Astrocyte (in vitro differentiated cells and primary cell): Measurements from ENCODE around the gene GGT1. TPM values are rescaled to one million over a fixed set of nuclear protein-coding genes. Genes with fewer than 3 reads are reported as not detected.

Experiments used
- DNase-seq: peaks from one replicate; pipeline ENCODE4 v3.0.0-alpha.2; 2010; ENCODE audit warnings: low read depth
- FAIRE-seq: peaks from 2 replicates; lab custom pipeline; 2011; peaks lifted over from hg19 to GRCh38; lab: Jason Lieb, UNC
- H2AFZ ChIP-seq: 2 replicates; pipeline ENCODE4 v1.6.0; 2012; ENCODE audit warnings: low read depth, low read length, inconsistent platforms
- H3K27ac ChIP-seq: 2 replicates; pipeline ENCODE4 v1.5.1; 2011; ENCODE audit warnings: low read depth, low read length, inconsistent platforms
- H3K27me3 ChIP-seq: 2 replicates; pipeline ENCODE4 v1.6.0; 2011; ENCODE audit warnings: low read length, inconsistent platforms; ENCODE audit not compliant: insufficient read depth
- H3K36me3 ChIP-seq: 2 replicates; pipeline ENCODE4 v1.5.1; 2011; ENCODE audit warnings: low read length, inconsistent platforms; ENCODE audit not compliant: insufficient read depth
- H3K4me1 ChIP-seq: 2 replicates; pipeline ENCODE4 v1.5.1; 2011; ENCODE audit warnings: low read length, inconsistent platforms; ENCODE audit not compliant: insufficient read depth
- H3K4me2 ChIP-seq: 2 replicates; pipeline ENCODE4 v1.6.0; 2012; ENCODE audit warnings: low read length, inconsistent platforms
- H3K4me3 ChIP-seq: 2 replicates; pipeline ENCODE4 v1.5.1; 2011; ENCODE audit warnings: low read depth, mild to moderate bottlenecking, low read length, inconsistent platforms; ENCODE audit not compliant: insufficient read depth
- H3K79me2 ChIP-seq: 2 replicates; pipeline ENCODE4 v1.6.0; 2012; ENCODE audit warnings: mild to moderate bottlenecking, low read length, inconsistent platforms; ENCODE audit not compliant: insufficient read depth
- H3K9ac ChIP-seq: 2 replicates; pipeline ENCODE4 v1.6.0; 2012; ENCODE audit warnings: mild to moderate bottlenecking, low read length, inconsistent platforms
- H3K9me3 ChIP-seq: 2 replicates; pipeline ENCODE4 v1.5.1; 2012; ENCODE audit warnings: low read depth, mild to moderate bottlenecking, low read length, inconsistent platforms; ENCODE audit not compliant: insufficient read depth
- H4K20me1 ChIP-seq: 2 replicates; pipeline ENCODE4 v1.6.0; 2012; ENCODE audit warnings: low read length, inconsistent platforms; ENCODE audit not compliant: insufficient read depth
- H3K27ac Mint-ChIP-seq: one replicate; pipeline ENCODE4 v1.8.0; 2021; ENCODE audit warnings: mild to moderate bottlenecking, mixed read lengths; ENCODE audit not compliant: unreplicated experiment
- H3K27me3 Mint-ChIP-seq: one replicate; pipeline ENCODE4 v1.8.0; 2021; ENCODE audit warnings: low read depth, mixed read lengths; ENCODE audit not compliant: unreplicated experiment
- H3K36me3 Mint-ChIP-seq: one replicate; pipeline ENCODE4 v1.8.0; 2021; ENCODE audit warnings: low read depth, mixed read lengths; ENCODE audit not compliant: unreplicated experiment
- H3K4me1 Mint-ChIP-seq: one replicate; pipeline ENCODE4 v1.8.0; 2021; ENCODE audit warnings: low read depth, mixed read lengths; ENCODE audit not compliant: unreplicated experiment
- H3K4me3 Mint-ChIP-seq: one replicate; pipeline ENCODE4 v1.8.0; 2021; ENCODE audit warnings: mild to moderate bottlenecking, moderate library complexity, mixed read lengths; ENCODE audit not compliant: unreplicated experiment
- H3K9me3 Mint-ChIP-seq: one replicate; pipeline ENCODE4 v1.8.0; 2021; ENCODE audit warnings: mild to moderate bottlenecking, mixed read lengths; ENCODE audit not compliant: unreplicated experiment
- EZH2 ChIP-seq: IDR thresholded peaks from 2 replicates; pipeline ENCODE4 v1.6.1; 2012; ENCODE audit warnings: mild to moderate bottlenecking, low read length, inconsistent platforms; ENCODE audit not compliant: insufficient read depth
- total RNA-seq: library from RNA; stranded (reverse); gene quantifications from 2 replicates; pipeline ENCODE4 v1.2.1, GENCODE V29; 2021
- TF ChIP-seq, protein P1 (sequence below): IDR thresholded peaks from 2 replicates; pipeline ENCODE4 v1.5.1; 2011; ENCODE audit warnings: low read depth, mild to moderate bottlenecking, inconsistent platforms, low read length, moderate library complexity; ENCODE audit not compliant: insufficient read depth

The GGT1 gene
- total RNA-seq, 1 donor from 2014 or later, result 2.9 TPM

DNA sequence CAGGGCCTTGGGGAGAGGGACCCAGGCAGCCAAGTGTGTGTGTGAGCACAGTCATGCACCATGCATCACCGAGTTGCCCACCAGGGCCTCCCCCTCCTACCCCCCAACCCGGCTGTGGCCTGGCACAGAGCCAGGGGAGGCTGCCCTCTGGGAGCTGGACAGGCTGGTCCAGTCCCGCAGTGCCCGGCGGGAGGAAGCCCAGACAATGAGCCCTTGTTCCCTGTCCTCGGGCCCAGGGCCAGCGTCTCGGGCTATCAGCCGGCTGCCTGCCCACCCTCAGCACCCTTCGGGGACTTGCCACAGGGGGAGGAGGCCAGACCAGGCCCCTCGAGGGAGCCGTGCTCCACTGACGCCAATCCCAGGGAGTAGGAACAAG is 14.6 kb upstream of the GGT1 start:
- peaks cover 21% of the 10 kb centered on the region for H3K4me1 ChIP-seq
- H3K27ac ChIP-seq, result no peak overlapping the region
- Mint-ChIP-seq H3K9me3 (no peaks in the 10 kb centered on the region), H3K27me3 (no peaks in the 10 kb centered on the region), H3K36me3 (peaks cover 1% of the 10 kb centered on the region), H3K27ac (no peak overlapping the region), H3K4me1 (peaks cover 10% of the 10 kb centered on the region), H3K4me3 (no peak overlapping the region)
- FAIRE-seq, result no peak
- no peak for TF ChIP-seq EZH2
- TF ChIP-seq, protein P1, sequence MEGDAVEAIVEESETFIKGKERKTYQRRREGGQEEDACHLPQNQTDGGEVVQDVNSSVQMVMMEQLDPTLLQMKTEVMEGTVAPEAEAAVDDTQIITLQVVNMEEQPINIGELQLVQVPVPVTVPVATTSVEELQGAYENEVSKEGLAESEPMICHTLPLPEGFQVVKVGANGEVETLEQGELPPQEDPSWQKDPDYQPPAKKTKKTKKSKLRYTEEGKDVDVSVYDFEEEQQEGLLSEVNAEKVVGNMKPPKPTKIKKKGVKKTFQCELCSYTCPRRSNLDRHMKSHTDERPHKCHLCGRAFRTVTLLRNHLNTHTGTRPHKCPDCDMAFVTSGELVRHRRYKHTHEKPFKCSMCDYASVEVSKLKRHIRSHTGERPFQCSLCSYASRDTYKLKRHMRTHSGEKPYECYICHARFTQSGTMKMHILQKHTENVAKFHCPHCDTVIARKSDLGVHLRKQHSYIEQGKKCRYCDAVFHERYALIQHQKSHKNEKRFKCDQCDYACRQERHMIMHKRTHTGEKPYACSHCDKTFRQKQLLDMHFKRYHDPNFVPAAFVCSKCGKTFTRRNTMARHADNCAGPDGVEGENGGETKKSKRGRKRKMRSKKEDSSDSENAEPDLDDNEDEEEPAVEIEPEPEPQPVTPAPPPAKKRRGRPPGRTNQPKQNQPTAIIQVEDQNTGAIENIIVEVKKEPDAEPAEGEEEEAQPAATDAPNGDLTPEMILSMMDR, result no peak
- H3K36me3 ChIP-seq, result no peaks in the 10 kb centered on the region
- peak overlapping the region; percentile 41 for H2AFZ ChIP-seq
- H4K20me1 ChIP-seq, result no peaks in the 10 kb centered on the region
- H3K4me3 ChIP-seq, result no peak overlapping the region
- peak overlapping the region; percentile 10 for H3K9ac ChIP-seq
- peak overlapping the region; percentile 26 for H3K4me2 ChIP-seq
- H3K27me3 ChIP-seq, result no peaks in the 10 kb centered on the region
- DNase-seq, result no peak
- H3K9me3 ChIP-seq, result no peaks in the 10 kb centered on the region
- H3K79me2 ChIP-seq, result no peaks in the 10 kb centered on the region

DNA sequence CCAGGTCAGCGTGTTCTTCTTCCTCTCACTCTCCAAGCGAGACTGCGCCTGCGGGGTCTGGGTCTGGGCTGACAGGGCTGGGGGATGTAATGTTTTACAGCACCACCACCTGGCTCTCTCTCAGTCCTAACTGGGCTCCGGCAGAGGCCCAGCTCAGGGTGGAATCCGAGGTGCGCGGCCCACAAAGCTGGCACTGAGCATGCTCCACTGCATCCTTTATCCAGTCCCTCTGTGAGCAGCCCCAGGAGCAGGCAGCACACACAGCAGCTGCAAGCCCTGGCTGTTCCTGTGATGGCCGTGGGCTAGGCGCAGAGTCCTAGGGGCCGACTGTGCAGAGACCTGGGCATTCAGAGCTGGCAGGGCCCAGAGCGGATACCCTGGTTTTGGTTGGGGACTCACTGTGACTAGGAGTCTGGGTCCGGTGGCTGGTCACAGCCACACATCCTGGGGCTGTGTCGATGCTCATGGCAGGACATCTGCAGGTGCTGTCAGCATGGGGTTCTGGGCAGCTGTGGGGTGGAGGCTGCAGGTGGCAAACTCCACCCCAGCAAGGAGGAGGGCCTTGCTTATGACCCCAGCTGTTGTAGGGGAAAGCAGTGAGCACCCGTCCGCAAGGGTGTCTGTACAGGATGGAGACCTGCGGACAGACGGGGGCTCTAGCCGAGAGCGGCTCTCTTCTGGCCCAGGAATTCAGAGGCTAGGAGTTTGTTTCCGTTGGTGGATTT is 14.1 kb upstream of the GGT1 start:
- Mint-ChIP-seq H3K27ac (no peak overlapping the region), H3K36me3 (peaks cover 1% of the 10 kb centered on the region)
- FAIRE-seq, result no peak

More for the DNA sequence above, 14.1 kb upstream of the GGT1 start:
- no peak overlapping the region for H3K27ac ChIP-seq
- no peak overlapping the region for H3K4me3 ChIP-seq
- H3K4me2 ChIP-seq, result peak overlapping the region; percentile 26
- peaks cover 16% of the 10 kb centered on the region for H3K4me1 ChIP-seq
- Mint-ChIP-seq H3K27me3 (no peaks in the 10 kb centered on the region), H3K9me3 (no peaks in the 10 kb centered on the region), H3K4me1 (peaks cover 4% of the 10 kb centered on the region), H3K4me3 (no peak overlapping the region)
- no peaks in the 10 kb centered on the region for H4K20me1 ChIP-seq
- no peaks in the 10 kb centered on the region for H3K9me3 ChIP-seq
- H3K36me3 ChIP-seq, result no peaks in the 10 kb centered on the region
- no peaks in the 10 kb centered on the region for H3K79me2 ChIP-seq
- no peak for TF ChIP-seq EZH2
- TF ChIP-seq, protein P1, result no peak
- no peaks in the 10 kb centered on the region for H3K27me3 ChIP-seq
- peak overlapping the region; percentile 10 for H3K9ac ChIP-seq
- no peak for DNase-seq
- peak overlapping the region; percentile 41 for H2AFZ ChIP-seq
